HepG2 (cell line): ENCODE data around the gene NUAK1. TPM values are rescaled to one million over a fixed set of nuclear protein-coding genes. Genes with fewer than 3 reads are reported as not detected.

Source experiments
- DZIP1 ChIP-seq: sonication (generic); formaldehyde crosslinking; IDR thresholded peaks from 2 replicates; pipeline ENCODE4 v1.5.0; 2020; ENCODE audit warnings: mild to moderate bottlenecking, missing genetic modification reagents
- ELF4 ChIP-seq: sonication (generic); formaldehyde crosslinking; IDR thresholded peaks from 2 replicates; pipeline ENCODE4 v1.5.0; 2020; ENCODE audit warnings: missing genetic modification reagents, mild to moderate bottlenecking, moderate library complexity, borderline replicate concordance
- KDM6A ChIP-seq: IDR thresholded peaks from 2 replicates; pipeline ENCODE4 v1.6.1; 2016; ENCODE audit warnings: low read depth
- KLF9 ChIP-seq: IDR thresholded peaks from 2 replicates; pipeline ENCODE4 v1.6.1; 2016; ENCODE audit warnings: low read depth
- PATZ1 ChIP-seq: sonication (generic); formaldehyde crosslinking; IDR thresholded peaks from 2 replicates; pipeline ENCODE4 v1.4.0; 2020; ENCODE audit warnings: missing genetic modification reagents
- POGZ ChIP-seq: sonication (generic); formaldehyde crosslinking; IDR thresholded peaks from 2 replicates; pipeline ENCODE4 v1.4.0; 2020; ENCODE audit warnings: mild to moderate bottlenecking, missing genetic modification reagents
- STAT5B ChIP-seq: sonication (generic); formaldehyde crosslinking; IDR thresholded peaks from 2 replicates; pipeline ENCODE4 v1.4.0; 2020; ENCODE audit warnings: missing genetic modification reagents
- TEF ChIP-seq: sonication (generic); formaldehyde crosslinking; IDR thresholded peaks from 2 replicates; pipeline ENCODE4 v1.5.0; 2020; ENCODE audit warnings: missing genetic modification reagents
- TFAP4 ChIP-seq: sonication (generic); IDR thresholded peaks from 2 replicates; pipeline ENCODE4 v1.6.1; 2016; ENCODE audit warnings: low read depth, borderline replicate concordance
- ZBED4 ChIP-seq: sonication (generic); formaldehyde crosslinking; IDR thresholded peaks from 2 replicates; pipeline ENCODE4 v1.4.0; 2020; ENCODE audit warnings: missing genetic modification reagents, borderline replicate concordance
- ZBTB49 ChIP-seq: sonication (generic); formaldehyde crosslinking; IDR thresholded peaks from 2 replicates; pipeline ENCODE4 v1.4.0; 2020; ENCODE audit warnings: missing genetic modification reagents, borderline replicate concordance
- ZNF484 ChIP-seq: sonication (generic); formaldehyde crosslinking; IDR thresholded peaks from 2 replicates; pipeline ENCODE4 v1.5.1; 2020; ENCODE audit warnings: mild to moderate bottlenecking, low read depth, missing genetic modification reagents, borderline replicate concordance
- ZNF740 ChIP-seq: sonication (generic); formaldehyde crosslinking; IDR thresholded peaks from 2 replicates; pipeline ENCODE4 v1.4.0; 2020; ENCODE audit warnings: missing genetic modification reagents
- polyA plus RNA-seq, 8 experiments: library from polyadenylated mRNA; depleted of rRNA in 3 of 8; stranded (reverse) in 7 of 8; unstranded in 1 of 8; fragments of >200 nt; fragmentation: Illumina TruSeq in 4 of 8; extraction: Trizol in 4 of 8; gene quantifications; 2 replicates each; pipeline versions ENCODE4 v1.2.1 to v1.2.3, GENCODE V29; 2011 to 2016; ENCODE audit warnings: low read depth in 4 of 8, missing spikeins in 1 of 8, mixed read lengths in 1 of 8; ENCODE audit not compliant: insufficient read depth in 1 of 8
- total RNA-seq, 5 experiments: library from RNA; depleted of rRNA; stranded (reverse); fragments of >200 nt; fragmentation: Illumina TruSeq; extraction: Trizol; gene quantifications; 2 replicates each; pipeline ENCODE4 v1.2.3, GENCODE V29; 2016; ENCODE audit warnings: low read depth in 1 of 5

Gene NUAK1
- total and polyA plus RNA-seq, 2 of the 13 experiments (the other 11 are each of a cell fraction or from before 2014, with no cell fraction given) = 1.7 to 1.9 TPM

GRCh38 chr12:106098691-106099200, 40.0 kb downstream of the NUAK1 start (continued):
- TF ChIP-seq TEF (CRISPR knock-in tag) = no peak
- TF ChIP-seq ZNF484 (CRISPR knock-in tag) = no peak
- TF ChIP-seq TFAP4 = peak; percentile 35; the same call in 1 of the 2 replicates
- TF ChIP-seq KLF9 = no peak
- 0 out of 2 replicates have a peak, but pooled peaks have one; percentile 40 for TF ChIP-seq POGZ (CRISPR knock-in tag)
- no peak for TF ChIP-seq ZBED4 (CRISPR knock-in tag)
- no peak for TF ChIP-seq ZBTB49
- 0 out of 2 replicates have a peak, but pooled peaks have one; percentile 43 for TF ChIP-seq ZNF740 (CRISPR knock-in tag)
- no peak for TF ChIP-seq STAT5B (CRISPR knock-in tag)
- no peak for TF ChIP-seq ELF4 (CRISPR knock-in tag)
- no peak for TF ChIP-seq DZIP1 (CRISPR knock-in tag)
- TF ChIP-seq KDM6A (CRISPR knock-in tag) = peak; percentile 31; the same call in 1 of the 2 replicates
- TF ChIP-seq PATZ1 (CRISPR knock-in tag) = peak; percentile 52; the same call in 1 of the 2 replicates
